Gastrocnemius medialis (tissue), 4 donors: ENCODE data around the gene NTMT1. TPM values are rescaled to one million over a fixed set of nuclear protein-coding genes. Genes with fewer than 3 reads are reported as not detected.

Experiments used
- ATAC-seq, 2 donors: fragments of 150-250 bp; one replicate each; pipeline ENCODE4 v1.9.1; 2016
- DNase-seq, 2 donors: peaks; one replicate each; pipeline ENCODE4 v3.0.0-alpha.2; 2019
- H3K27ac ChIP-seq, 4 donors: fragments of 200-600 bp; sonication (generic); 1 replicate in 1 of 4; 2 replicates in 3 of 4; pipeline ENCODE4 v1.5.1; 2016 to 2018; ENCODE audit warnings: mild to moderate bottlenecking in 2 of 4, moderate library complexity in 1 of 4
- H3K27me3 ChIP-seq, 3 donors: fragments of 200-600 bp; sonication (generic) in 2 of 3; 1 replicate in 1 of 3; 2 replicates in 2 of 3; pipeline versions ENCODE4 v1.5.1 to v1.6.0; 2016 to 2019; ENCODE audit warnings: mild to moderate bottlenecking in 1 of 3, moderate library complexity in 1 of 3
- H3K36me3 ChIP-seq, 2 donors: fragments of 200-600 bp; sonication (generic) in 1 of 2; one replicate each; pipeline ENCODE4 v1.5.1; 2017 to 2018
- H3K4me1 ChIP-seq, 2 donors: fragments of 200-600 bp; sonication (generic) in 1 of 2; one replicate each; pipeline ENCODE4 v1.5.1; 2016 to 2017; ENCODE audit warnings: mild to moderate bottlenecking in 2 of 2
- H3K4me3 ChIP-seq, 4 donors: fragments of 200-600 bp; sonication (generic) in 3 of 4; 1 replicate in 1 of 4; 2 replicates in 3 of 4; pipeline ENCODE4 v1.5.1; 2016 to 2019; ENCODE audit warnings: mild to moderate bottlenecking in 2 of 4
- H3K9me3 ChIP-seq, 3 donors: fragments of 200-600 bp; sonication (generic) in 2 of 3; 1 replicate in 1 of 3; 2 replicates in 2 of 3; pipeline ENCODE4 v1.5.1; 2016 to 2019
- POLR2A ChIP-seq, 2 donors: fragments of 450-650 bp; IDR thresholded peaks; one replicate each; pipeline ENCODE4 v1.6.1; 2017; ENCODE audit warnings: antibody characterized with exemption in 2 of 2, mild to moderate bottlenecking in 2 of 2, moderate library complexity in 2 of 2
- in situ Hi-C, 4 donors: fragments of 200-750 bp; cut with MboI; loops; one replicate each; pipeline versions ENCODE4 v1.15.0 to v1.8.0; 2017; ENCODE audit warnings: low sequenced_read_pairs in 4 of 4
- intact Hi-C: fragments of 100-400 bp; cut with DNase I; formaldehyde crosslinking; loops from one replicate; pipeline ENCODE4 v1.15.1; 2023; ENCODE audit warnings: low total_unique reads
- total RNA-seq, 4 donors: library from RNA; depleted of rRNA; stranded (reverse); fragments of >200 nt; gene quantifications; one replicate each; pipeline versions ENCODE4 v1.1.0 to v1.2.3, GENCODE V29; 2016
- TF ChIP-seq, protein P1 (sequence below), 5 experiments: fragments of 450-650 bp in 3 of 5; fragments of 200-600 bp in 2 of 5; sonication (generic) in 2 of 5; IDR thresholded peaks in 4 of 5; conservative IDR thresholded peaks in 1 of 5; 1 replicate in 4 of 5; 2 replicates in 1 of 5; pipeline ENCODE4 v1.5.1; 2016 to 2019; ENCODE audit warnings: antibody characterized with exemption in 5 of 5, mild to moderate bottlenecking in 3 of 5, moderate library complexity in 3 of 5

Gene NTMT1
- total RNA-seq, 4 donors from 2014 or later, result 37.8 to 82.1 (median 48.1) TPM

DNA sequence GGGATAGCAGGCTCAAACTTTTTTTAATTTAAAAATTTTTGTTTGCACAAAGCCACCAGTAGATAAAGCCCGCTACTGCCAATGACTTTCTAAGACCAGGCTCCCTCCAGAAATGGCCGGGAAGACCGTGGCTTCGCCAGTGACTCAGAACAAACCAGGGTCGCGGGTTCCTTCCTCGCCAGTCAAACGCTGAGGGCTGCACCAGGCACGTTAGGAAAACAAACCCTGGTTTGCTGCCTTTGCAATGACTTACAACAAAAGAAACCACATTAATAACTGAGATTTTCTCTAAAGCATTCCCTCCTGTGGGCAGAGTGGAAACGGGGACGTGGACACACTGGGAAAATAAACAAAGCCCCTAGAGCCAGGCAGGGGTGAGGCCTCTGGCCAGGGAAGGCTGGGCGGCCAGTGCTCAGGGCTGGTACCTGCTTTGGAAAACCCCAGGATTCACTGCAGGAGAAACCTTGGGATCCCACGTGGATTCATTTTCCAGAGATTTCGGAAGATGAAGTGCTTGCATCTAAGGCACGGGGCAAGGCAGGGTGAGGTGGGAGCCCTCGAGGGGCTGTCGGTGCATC, 43.3 kb downstream of the NTMT1 start:
- intact Hi-C loops (no loop called here), in situ Hi-C loops (no loop called here)
- no peak for TF ChIP-seq POLR2A (IDR thresholded peaks at IDR 0.05)
- TF ChIP-seq, protein P1, sequence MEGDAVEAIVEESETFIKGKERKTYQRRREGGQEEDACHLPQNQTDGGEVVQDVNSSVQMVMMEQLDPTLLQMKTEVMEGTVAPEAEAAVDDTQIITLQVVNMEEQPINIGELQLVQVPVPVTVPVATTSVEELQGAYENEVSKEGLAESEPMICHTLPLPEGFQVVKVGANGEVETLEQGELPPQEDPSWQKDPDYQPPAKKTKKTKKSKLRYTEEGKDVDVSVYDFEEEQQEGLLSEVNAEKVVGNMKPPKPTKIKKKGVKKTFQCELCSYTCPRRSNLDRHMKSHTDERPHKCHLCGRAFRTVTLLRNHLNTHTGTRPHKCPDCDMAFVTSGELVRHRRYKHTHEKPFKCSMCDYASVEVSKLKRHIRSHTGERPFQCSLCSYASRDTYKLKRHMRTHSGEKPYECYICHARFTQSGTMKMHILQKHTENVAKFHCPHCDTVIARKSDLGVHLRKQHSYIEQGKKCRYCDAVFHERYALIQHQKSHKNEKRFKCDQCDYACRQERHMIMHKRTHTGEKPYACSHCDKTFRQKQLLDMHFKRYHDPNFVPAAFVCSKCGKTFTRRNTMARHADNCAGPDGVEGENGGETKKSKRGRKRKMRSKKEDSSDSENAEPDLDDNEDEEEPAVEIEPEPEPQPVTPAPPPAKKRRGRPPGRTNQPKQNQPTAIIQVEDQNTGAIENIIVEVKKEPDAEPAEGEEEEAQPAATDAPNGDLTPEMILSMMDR (IDR thresholded peaks at IDR 0.05 in 4 of 5, conservative IDR thresholded peaks at IDR 0.05 in 1 of 5), result no peak
- Histone ChIP-seq H3K4me3 (no peak overlapping the region), H3K9me3 (no peaks in the 10 kb centered on the region), H3K36me3 (no peaks in the 10 kb centered on the region), H3K4me1 (no peaks in the 10 kb centered on the region), H3K27me3 (peaks cover 14 to 31% (median 31%) of the 10 kb centered on the region in 3 donors), H3K27ac (no peak overlapping the region)
- ATAC-seq (no peak), DNase-seq (no peak)

DNA sequence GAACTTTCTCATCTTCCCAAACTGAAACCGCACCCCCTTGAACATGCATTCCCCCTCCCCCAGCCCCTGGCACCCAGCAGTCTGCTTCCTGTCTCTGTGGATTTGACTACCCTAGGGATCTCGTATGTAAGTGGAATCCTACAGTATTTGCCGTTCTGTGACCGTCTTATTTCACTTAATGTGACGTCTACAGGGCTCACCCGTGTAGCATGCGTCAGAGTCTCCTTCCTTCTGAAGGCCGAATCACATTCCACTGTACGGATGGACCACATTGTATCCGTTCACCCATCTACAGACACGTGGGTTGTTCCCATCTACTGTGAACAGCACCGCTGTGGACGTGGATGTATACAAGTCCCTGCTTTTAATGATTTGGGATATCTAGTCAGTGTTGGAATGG, 44.0 kb downstream of the NTMT1 start:
- no peak overlapping the region for H3K4me3 ChIP-seq
- no peak overlapping the region for H3K27ac ChIP-seq
- TF ChIP-seq, protein P1 (IDR thresholded peaks at IDR 0.05 in 4 of 5, conservative IDR thresholded peaks at IDR 0.05 in 1 of 5), result no peak
- TF ChIP-seq POLR2A (IDR thresholded peaks at IDR 0.05), result no peak
- ATAC-seq (no peak), DNase-seq (no peak)
- no peaks in the 10 kb centered on the region for H3K4me1 ChIP-seq
- peaks cover 11 to 29% (median 25%) of the 10 kb centered on the region in 3 donors for H3K27me3 ChIP-seq
- no peaks in the 10 kb centered on the region for H3K9me3 ChIP-seq
- no peaks in the 10 kb centered on the region for H3K36me3 ChIP-seq
- intact Hi-C loops, result no loop called here
- in situ Hi-C loops, result no loop called here

DNA sequence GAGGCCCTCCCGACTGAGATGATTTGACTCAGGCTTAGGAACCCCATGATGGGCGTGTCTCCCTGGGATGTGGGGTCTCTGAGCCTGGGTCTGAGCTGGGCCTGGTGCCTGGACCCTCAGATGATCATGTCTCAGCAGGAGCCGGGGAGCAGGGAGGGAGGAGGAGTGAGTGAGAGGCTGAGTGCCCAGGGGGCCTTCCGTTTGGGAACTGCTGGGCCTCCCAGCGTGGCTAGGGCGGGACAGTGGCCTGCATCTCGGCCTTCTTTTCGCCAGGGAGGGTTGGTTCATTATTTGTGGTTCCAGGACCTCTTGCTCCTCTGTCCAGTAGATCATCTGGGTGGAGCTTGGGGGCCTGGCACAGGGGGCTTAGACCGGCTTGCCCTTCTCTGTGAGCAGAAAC, 45.1 kb downstream of the NTMT1 start:
- in situ Hi-C loops, result no loop called here
- intact Hi-C loops, result no loop called here

DNA sequence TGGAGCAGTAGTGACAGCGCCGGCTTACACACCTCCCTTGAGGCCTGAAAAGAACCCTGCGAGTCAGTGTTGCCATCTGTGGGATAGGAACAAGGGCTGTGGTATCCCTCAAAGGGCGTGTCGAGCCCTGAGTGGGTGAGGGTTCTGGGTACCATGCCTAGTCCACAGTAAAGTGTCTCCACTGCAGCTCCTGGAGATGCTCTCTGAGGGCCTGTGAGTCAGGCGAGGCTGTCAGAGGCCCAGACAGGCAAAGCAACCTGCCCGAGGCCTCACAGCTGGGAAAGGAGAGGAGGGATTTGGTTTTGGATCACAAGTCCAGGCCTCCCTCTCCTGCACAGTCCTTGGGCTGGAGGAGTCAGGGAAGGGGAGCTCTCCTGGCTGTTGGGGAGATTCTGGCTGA, 45.6 kb downstream of the NTMT1 start:
- intact Hi-C loops, result no loop called here
- TF ChIP-seq, protein P1 (IDR thresholded peaks at IDR 0.05 in 4 of 5, conservative IDR thresholded peaks at IDR 0.05 in 1 of 5), result no peak
- TF ChIP-seq POLR2A (IDR thresholded peaks at IDR 0.05), result no peak
- Histone ChIP-seq H3K9me3 (no peaks in the 10 kb centered on the region), H3K4me3 (no peak overlapping the region), H3K4me1 (no peaks in the 10 kb centered on the region), H3K36me3 (no peaks in the 10 kb centered on the region), H3K27me3 (peaks cover 6 to 28% (median 23%) of the 10 kb centered on the region in 3 donors), H3K27ac (no peak overlapping the region)
- ATAC-seq, result no peak
- in situ Hi-C loops, result no loop called here
- DNase-seq, result no peak

More for the DNA sequence above, 45.1 kb downstream of the NTMT1 start:
- ATAC-seq (no peak), DNase-seq (no peak)
- no peaks in the 10 kb centered on the region for H3K9me3 ChIP-seq
- no peaks in the 10 kb centered on the region for H3K36me3 ChIP-seq
- no peak overlapping the region for H3K4me3 ChIP-seq
- TF ChIP-seq POLR2A (IDR thresholded peaks at IDR 0.05), result no peak
- TF ChIP-seq, protein P1 (IDR thresholded peaks at IDR 0.05 in 4 of 5, conservative IDR thresholded peaks at IDR 0.05 in 1 of 5), result no peak
- no peaks in the 10 kb centered on the region for H3K4me1 ChIP-seq
- no peak overlapping the region for H3K27ac ChIP-seq
- H3K27me3 ChIP-seq, result peaks cover 6 to 33% (median 24%) of the 10 kb centered on the region in 3 donors

DNA sequence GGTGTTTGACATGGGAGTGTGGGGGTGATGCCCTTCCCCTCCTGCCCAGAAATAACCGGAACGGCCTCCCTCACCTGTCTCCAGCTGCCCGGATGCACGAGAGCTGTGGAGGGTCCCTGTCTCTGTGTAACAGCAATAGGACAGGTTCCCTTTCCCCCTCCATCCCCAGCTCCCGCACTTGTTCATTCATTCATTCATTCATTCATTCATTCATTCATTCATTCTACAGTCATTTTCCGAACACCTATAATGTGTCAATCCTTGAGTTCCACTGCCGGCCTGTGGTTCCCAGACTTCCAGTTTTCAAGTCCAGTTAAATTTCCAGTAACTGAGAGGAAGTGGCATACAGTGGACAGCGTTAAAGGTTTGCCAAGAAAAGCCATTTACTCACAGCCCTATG, 46.7 kb downstream of the NTMT1 start:
- DNase-seq (no peak), ATAC-seq (no peak)
- TF ChIP-seq, protein P1 (IDR thresholded peaks at IDR 0.05 in 4 of 5, conservative IDR thresholded peaks at IDR 0.05 in 1 of 5), result no peak
- TF ChIP-seq POLR2A (IDR thresholded peaks at IDR 0.05), result no peak
- no peaks in the 10 kb centered on the region for H3K36me3 ChIP-seq
- H3K4me1 ChIP-seq, result no peaks in the 10 kb centered on the region
- H3K27ac ChIP-seq, result no peak overlapping the region
- intact Hi-C loops (no loop called here), in situ Hi-C loops (no loop called here)
- no peak overlapping the region for H3K4me3 ChIP-seq
- no peaks in the 10 kb centered on the region for H3K9me3 ChIP-seq
- peaks cover 0 to 18% (median 12%) of the 10 kb centered on the region in 3 donors for H3K27me3 ChIP-seq
